ENCODE measurements around the gene IFT52. TPM values are rescaled to one million over a fixed set of nuclear protein-coding genes. Genes with fewer than 3 reads are reported as not detected.

IFT52 gene
- total RNA-seq, 2 experiments from 2014 or later, result 14.2 to 15.7 TPM

DNA sequence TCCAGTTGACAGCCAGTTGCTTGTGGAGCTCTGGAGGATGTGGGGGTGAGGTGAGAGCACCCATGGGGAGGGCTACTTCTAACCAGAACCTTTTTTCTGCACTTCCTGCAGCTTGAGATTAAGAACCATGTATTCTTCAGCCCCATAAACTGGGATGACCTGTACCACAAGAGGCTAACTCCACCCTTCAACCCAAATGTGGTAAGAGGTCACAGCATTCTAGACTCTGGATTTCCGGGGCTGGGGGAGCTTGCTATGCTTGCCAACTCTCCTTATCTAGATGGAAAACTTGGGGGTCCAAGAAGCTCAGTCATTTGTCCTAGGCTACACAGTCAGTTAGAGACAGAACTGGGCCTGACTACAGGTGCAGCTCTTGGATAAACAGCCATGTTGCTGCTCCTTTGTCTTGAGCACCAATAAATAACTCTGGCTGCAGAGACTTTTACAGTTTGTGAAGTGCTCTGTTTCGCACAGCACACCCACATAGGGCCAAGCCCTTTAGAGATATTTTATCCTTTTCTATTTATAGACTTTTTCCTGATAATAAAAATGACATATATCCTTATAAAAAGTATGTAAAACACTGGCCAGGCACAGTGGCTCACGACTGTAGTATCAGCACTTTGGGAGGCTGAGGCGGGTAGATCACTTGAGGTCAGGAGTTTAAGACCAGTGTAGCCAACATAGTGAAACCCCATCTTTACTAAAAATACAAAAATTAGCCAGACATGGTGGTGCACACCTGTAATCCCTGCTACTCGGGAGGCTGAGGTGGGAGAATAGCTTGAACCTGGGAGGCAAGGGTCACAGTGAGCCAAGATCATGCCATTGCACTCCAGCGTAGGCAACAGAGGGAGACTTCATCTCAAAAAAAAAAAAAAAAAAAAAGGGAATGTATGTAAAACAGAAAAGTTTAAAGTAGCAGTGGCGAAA, 10.6 kb upstream of the IFT52 start:
- Mint-ChIP-seq H3K9me3 (no peaks in the 10 kb centered on the region), H3K4me3 (no peak overlapping the region), H3K27me3 (peaks cover 2% of the 10 kb centered on the region), H3K27ac (no peak overlapping the region), H3K36me3 (ENCODE audit: low read depth) (no peaks in the 10 kb centered on the region), H3K4me1 (ENCODE audit: low read depth) (no peaks in the 10 kb centered on the region)
- ChIA-PET POLR2A (no interaction called here), CTCF (no interaction called here)
- ATAC-seq, result no peak
- no peak for DNase-seq
- TF ChIP-seq, protein P1, sequence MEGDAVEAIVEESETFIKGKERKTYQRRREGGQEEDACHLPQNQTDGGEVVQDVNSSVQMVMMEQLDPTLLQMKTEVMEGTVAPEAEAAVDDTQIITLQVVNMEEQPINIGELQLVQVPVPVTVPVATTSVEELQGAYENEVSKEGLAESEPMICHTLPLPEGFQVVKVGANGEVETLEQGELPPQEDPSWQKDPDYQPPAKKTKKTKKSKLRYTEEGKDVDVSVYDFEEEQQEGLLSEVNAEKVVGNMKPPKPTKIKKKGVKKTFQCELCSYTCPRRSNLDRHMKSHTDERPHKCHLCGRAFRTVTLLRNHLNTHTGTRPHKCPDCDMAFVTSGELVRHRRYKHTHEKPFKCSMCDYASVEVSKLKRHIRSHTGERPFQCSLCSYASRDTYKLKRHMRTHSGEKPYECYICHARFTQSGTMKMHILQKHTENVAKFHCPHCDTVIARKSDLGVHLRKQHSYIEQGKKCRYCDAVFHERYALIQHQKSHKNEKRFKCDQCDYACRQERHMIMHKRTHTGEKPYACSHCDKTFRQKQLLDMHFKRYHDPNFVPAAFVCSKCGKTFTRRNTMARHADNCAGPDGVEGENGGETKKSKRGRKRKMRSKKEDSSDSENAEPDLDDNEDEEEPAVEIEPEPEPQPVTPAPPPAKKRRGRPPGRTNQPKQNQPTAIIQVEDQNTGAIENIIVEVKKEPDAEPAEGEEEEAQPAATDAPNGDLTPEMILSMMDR (IDR thresholded peaks at IDR 0.05), result no peak
- intact Hi-C loops (cut with micrococcal nuclease), result no loop called here

DNA sequence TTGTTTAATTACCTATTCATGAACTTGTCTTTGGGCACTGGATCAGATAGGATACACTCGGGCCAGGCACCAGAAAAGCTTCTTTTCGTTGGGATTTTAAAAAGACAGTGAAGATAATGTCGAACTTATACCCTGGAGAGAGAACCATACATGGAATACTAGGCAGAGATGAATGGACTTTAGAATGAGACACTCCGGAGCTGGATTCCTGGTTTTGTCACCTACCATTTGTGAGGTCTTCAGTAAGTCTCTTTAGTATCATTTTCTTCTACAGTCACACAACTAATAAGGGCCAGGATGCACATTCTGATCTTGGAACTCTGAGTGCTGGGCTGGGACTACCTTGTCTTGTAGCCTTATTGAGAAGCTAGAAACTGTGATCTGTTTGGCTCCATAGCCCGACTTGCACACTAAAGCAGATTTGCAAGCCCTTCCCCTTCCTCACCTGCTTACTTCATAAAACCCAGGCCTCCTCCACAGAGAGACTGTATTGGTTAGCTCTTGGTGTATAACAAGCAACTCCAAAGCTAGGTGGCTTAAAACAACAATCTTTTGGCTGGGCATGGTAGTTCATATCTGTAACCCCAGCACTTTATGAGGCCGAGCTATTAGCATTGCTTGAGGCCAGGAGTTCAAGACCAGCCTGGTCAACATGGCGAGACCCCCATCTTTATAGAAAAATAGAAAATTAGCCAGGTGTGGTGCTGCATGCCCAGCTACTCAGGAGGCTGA, 7.4 kb upstream of the IFT52 start:
- H3K4me1 Mint-ChIP-seq (ENCODE audit: low read depth), result no peaks in the 10 kb centered on the region
- H3K36me3 Mint-ChIP-seq (ENCODE audit: low read depth), result no peaks in the 10 kb centered on the region
- no peak for DNase-seq
- ChIA-PET CTCF (interaction anchor here (1.0 to 1.1 kb wide), 2 partner anchors 12 to 45 kb away, joined by 4 read pairs; no protein-coding TSS in a partner anchor), POLR2A (no interaction called here)
- ATAC-seq, result no peak
- intact Hi-C loops (cut with micrococcal nuclease), result no loop called here
- no peak overlapping the region for H3K27ac Mint-ChIP-seq
- peaks cover 2% of the 10 kb centered on the region for H3K27me3 Mint-ChIP-seq
- H3K9me3 Mint-ChIP-seq, result no peaks in the 10 kb centered on the region
- TF ChIP-seq, protein P1 (IDR thresholded peaks at IDR 0.05), result no peak
- H3K4me3 Mint-ChIP-seq, result no peak overlapping the region

DNA sequence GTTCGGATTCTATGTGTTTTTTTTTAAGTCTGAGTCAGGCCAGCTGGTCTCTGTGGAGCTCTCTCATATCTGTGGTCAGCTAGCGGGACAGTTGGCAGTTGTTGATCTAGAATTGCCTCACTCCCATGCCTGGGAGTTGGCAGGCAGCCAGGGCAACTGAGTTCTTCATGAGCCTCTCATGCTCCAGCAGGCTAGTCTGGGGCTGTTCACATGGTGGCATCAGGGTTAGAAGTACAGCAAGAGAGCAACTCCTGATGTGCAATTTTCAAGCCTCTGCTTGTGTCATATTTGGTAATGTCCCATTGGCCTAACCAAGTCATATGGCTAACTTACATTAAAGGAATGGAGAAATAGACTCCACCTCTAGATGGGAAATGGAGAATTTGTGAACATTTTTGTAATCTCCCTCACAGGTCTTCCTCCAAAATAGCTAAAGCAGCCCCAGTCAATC, 6.7 kb upstream of the IFT52 start:
- H3K9me3 Mint-ChIP-seq, result no peaks in the 10 kb centered on the region
- ChIA-PET CTCF (interaction anchor here (1.1 to 1.2 kb wide), 2 partner anchors 13 to 46 kb away, joined by 4 read pairs; no protein-coding TSS in a partner anchor), POLR2A (no interaction called here)
- no peaks in the 10 kb centered on the region for H3K36me3 Mint-ChIP-seq (ENCODE audit: low read depth)
- H3K4me3 Mint-ChIP-seq, result no peak overlapping the region
- intact Hi-C loops (cut with micrococcal nuclease), result no loop called here
- peaks cover 2% of the 10 kb centered on the region for H3K27me3 Mint-ChIP-seq
- no peak for DNase-seq
- TF ChIP-seq, protein P1 (IDR thresholded peaks at IDR 0.05), result no peak
- no peaks in the 10 kb centered on the region for H3K4me1 Mint-ChIP-seq (ENCODE audit: low read depth)
- H3K27ac Mint-ChIP-seq, result no peak overlapping the region
- ATAC-seq, result no peak

DNA sequence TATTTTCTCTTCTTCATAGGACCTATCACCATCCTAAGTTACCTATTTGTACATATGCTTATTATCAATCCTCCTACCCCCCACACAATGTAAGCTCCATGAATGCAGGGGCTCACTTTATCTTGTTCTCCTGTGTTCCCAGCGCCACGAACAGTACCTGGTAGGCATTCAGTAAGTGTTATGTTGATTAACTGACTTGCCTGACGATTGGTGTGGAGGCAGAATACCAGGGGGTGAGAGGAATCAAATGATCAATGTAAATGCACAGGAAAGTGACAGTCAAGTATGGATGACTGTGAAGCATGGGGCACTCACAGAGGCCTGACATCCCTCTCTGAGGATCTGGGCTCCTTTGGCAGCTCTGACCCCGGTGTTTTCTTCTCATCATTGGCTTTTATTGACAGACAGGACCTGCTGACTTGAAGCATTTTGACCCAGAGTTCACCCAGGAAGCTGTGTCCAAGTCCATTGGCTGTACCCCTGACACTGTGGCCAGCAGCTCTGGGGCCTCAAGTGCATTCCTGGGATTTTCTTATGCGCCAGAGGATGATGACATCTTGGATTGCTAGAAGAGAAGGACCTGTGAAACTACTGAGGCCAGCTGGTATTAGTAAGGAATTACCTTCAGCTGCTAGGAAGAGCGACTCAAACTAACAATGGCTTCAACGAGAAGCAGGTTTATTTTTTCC, 6.1 kb upstream of the IFT52 start:
- no peak overlapping the region for H3K4me3 Mint-ChIP-seq
- TF ChIP-seq, protein P1 (IDR thresholded peaks at IDR 0.05), result no peak
- CTCF ChIA-PET, result interaction anchor here (0.6 to 1.2 kb wide), 2 partner anchors 47 to 96 kb away, joined by 3 to 4 read pairs; no protein-coding TSS in a partner anchor
- no peak for DNase-seq
- H3K27ac Mint-ChIP-seq, result no peak overlapping the region
- no peak for ATAC-seq
- H3K9me3 Mint-ChIP-seq, result no peaks in the 10 kb centered on the region
- POLR2A ChIA-PET, result no interaction called here
- intact Hi-C loops (cut with micrococcal nuclease), result no loop called here
- H3K36me3 Mint-ChIP-seq (ENCODE audit: low read depth), result no peaks in the 10 kb centered on the region
- no peaks in the 10 kb centered on the region for H3K4me1 Mint-ChIP-seq (ENCODE audit: low read depth)
- peaks cover 2% of the 10 kb centered on the region for H3K27me3 Mint-ChIP-seq
